Prostate gland (tissue), 2 donors: ENCODE data around the gene PHLDA2. TPM values are rescaled to one million over a fixed set of nuclear protein-coding genes. Genes with fewer than 3 reads are reported as not detected.

Experiments used
- DNase-seq: peaks from one replicate; pipeline ENCODE4 v3.0.0-alpha.2; 2019; ENCODE audit warnings: low spot score
- H3K27ac ChIP-seq, 2 donors: fragments of 200-600 bp; sonication (generic); 2 replicates each; pipeline ENCODE4 v1.5.1; 2017 to 2019
- H3K27me3 ChIP-seq: fragments of 200-600 bp; sonication (generic); replicated peaks from 2 replicates; pipeline ENCODE4 v1.5.1; 2019; ENCODE audit not compliant: insufficient read depth
- H3K36me3 ChIP-seq, 2 donors: fragments of 200-600 bp; sonication (generic); 1 replicate in 1 of 2; 2 replicates in 1 of 2; pipeline versions ENCODE4 v1.5.1 to v1.8.1; 2017 to 2019
- H3K4me1 ChIP-seq: fragments of 200-600 bp; sonication (generic); replicated peaks from 2 replicates; pipeline ENCODE4 v1.5.1; 2019
- H3K4me3 ChIP-seq, 2 donors: fragments of 200-600 bp; sonication (generic); 2 replicates each; pipeline ENCODE4 v1.5.1; 2017 to 2019
- H3K9me3 ChIP-seq: fragments of 200-600 bp; sonication (generic); 2 replicates; pipeline ENCODE4 v1.5.1; 2017
- POLR2A ChIP-seq: fragments of 450-650 bp; IDR thresholded peaks from one replicate; pipeline ENCODE4 v1.6.1; 2016; ENCODE audit warnings: antibody characterized with exemption, mild to moderate bottlenecking
- POLR2AphosphoS5 ChIP-seq: sonication (generic); formaldehyde crosslinking; IDR thresholded peaks from one replicate; pipeline ENCODE4 v1.6.1; 2017; ENCODE audit warnings: antibody characterized with exemption
- WGBS: methylation state at CpG from one replicate; pipeline ENCODE4 v1.1.5; 2018; 5-methylcytosine and 5-hydroxymethylcytosine counted together
- intact Hi-C: fragments of 100-400 bp; cut with DNase I; formaldehyde crosslinking; loops from one replicate; pipeline ENCODE4 v1.14.2; 2022
- total RNA-seq, 2 donors: library from RNA; depleted of rRNA; stranded (reverse); fragments of >200 nt; gene quantifications; one replicate each; pipeline ENCODE4 v1.1.0, GENCODE V29; 2016
- TF ChIP-seq, protein P1 (sequence below), 4 experiments: fragments of 200-600 bp in 2 of 4; fragments of 450-650 bp in 2 of 4; sonication (generic) in 2 of 4; IDR thresholded peaks; 1 replicate in 3 of 4; 2 replicates in 1 of 4; pipeline ENCODE4 v1.5.1; 2016 to 2019; ENCODE audit warnings: antibody characterized with exemption in 4 of 4, mild to moderate bottlenecking in 2 of 4, moderate library complexity in 2 of 4

The PHLDA2 gene
- total RNA-seq, 2 donors from 2014 or later = 12.4 to 20.4 TPM

GRCh38 chr11:2952290-2952689 is 23.1 kb upstream of the PHLDA2 start:
- WGBS = 69% methylated on average over 6 of the region's 6 CpGs
- Histone ChIP-seq H3K9me3 (no peaks in the 10 kb centered on the region), H3K36me3 (peaks cover 0 to 13% of the 10 kb centered on the region in 2 donors), H3K4me3 (no peak overlapping the region), H3K4me1 (no peaks in the 10 kb centered on the region), H3K27me3 (no peaks in the 10 kb centered on the region), H3K27ac (no peak overlapping the region)
- DNase-seq = no peak
- intact Hi-C loops = no loop called here
- TF ChIP-seq POLR2A = no peak
- TF ChIP-seq POLR2AphosphoS5 = no peak
- TF ChIP-seq, protein P1, sequence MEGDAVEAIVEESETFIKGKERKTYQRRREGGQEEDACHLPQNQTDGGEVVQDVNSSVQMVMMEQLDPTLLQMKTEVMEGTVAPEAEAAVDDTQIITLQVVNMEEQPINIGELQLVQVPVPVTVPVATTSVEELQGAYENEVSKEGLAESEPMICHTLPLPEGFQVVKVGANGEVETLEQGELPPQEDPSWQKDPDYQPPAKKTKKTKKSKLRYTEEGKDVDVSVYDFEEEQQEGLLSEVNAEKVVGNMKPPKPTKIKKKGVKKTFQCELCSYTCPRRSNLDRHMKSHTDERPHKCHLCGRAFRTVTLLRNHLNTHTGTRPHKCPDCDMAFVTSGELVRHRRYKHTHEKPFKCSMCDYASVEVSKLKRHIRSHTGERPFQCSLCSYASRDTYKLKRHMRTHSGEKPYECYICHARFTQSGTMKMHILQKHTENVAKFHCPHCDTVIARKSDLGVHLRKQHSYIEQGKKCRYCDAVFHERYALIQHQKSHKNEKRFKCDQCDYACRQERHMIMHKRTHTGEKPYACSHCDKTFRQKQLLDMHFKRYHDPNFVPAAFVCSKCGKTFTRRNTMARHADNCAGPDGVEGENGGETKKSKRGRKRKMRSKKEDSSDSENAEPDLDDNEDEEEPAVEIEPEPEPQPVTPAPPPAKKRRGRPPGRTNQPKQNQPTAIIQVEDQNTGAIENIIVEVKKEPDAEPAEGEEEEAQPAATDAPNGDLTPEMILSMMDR (IDR thresholded peaks at IDR 0.05) = no peak

DNA sequence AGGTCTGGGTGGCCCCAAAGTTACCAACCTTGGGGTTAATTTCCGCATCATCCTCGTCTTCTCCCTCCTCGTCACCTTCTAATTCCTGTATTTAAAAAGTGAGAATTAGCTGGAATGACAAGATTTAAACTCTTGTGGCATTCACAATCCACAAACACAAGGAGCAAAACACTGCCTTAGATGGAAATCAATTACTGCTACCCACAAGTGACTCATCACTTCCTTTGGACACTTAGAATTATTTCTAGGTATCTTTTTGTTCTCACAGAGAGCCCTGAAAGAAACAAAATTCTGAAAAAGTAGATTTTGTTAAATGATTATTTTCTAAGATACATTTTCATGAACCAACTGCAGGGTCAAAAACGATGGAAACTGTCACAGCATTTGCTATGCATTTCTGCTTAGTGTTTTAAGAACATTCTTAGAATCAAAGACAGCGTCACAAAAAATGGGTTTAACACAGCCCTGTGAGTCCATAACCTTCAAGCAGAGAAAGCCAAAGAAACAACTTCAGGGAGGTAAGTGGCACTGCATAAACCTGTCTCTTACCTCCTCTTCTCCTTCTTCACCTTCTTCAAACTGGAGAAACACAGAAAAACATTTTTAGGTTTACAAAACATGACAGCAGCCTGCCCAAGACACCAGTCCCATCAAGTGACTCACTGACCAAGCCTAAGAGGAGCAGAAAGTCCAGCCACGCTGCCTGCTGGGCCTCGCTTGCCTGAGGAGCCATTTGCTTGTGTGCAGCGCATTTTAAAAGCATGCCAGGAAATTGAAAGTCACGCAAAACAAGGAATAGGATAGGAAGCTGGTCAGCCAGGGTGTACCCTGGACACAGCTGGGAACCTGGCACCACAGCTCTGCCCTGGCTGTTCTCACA is 22.3 kb upstream of the PHLDA2 start:
- Histone ChIP-seq H3K4me3 (no peak overlapping the region), H3K27ac (peak overlapping the region; percentile 0 to 15), H3K27me3 (no peaks in the 10 kb centered on the region), H3K9me3 (no peaks in the 10 kb centered on the region), H3K36me3 (peaks cover 0 to 13% of the 10 kb centered on the region in 2 donors), H3K4me1 (no peaks in the 10 kb centered on the region)
- intact Hi-C loops = no loop called here
- TF ChIP-seq, protein P1 (IDR thresholded peaks at IDR 0.05) = no peak
- TF ChIP-seq POLR2AphosphoS5 (no peak), POLR2A (no peak)
- WGBS = 76% methylated on average over 9 of the region's 9 CpGs
- DNase-seq = no peak

- no peak for DNase-seq
- 60% methylated on average over 1 of the region's 1 CpG for WGBS
- H3K9me3 ChIP-seq = no peaks in the 10 kb centered on the region
- H3K27me3 ChIP-seq = no peaks in the 10 kb centered on the region
- intact Hi-C loops = no loop called here
- TF ChIP-seq, protein P1 (IDR thresholded peaks at IDR 0.05) = no peak
- TF ChIP-seq POLR2AphosphoS5 (no peak), POLR2A (no peak)
- H3K27ac ChIP-seq = no peak overlapping the region
- H3K4me3 ChIP-seq = no peak overlapping the region
- H3K4me1 ChIP-seq = peaks cover 1% of the 10 kb centered on the region
- peaks cover 0 to 13% of the 10 kb centered on the region in 2 donors for H3K36me3 ChIP-seq
Observed at GRCh38 chr11:2950825-2951224, 21.6 kb upstream of the PHLDA2 start.

DNA sequence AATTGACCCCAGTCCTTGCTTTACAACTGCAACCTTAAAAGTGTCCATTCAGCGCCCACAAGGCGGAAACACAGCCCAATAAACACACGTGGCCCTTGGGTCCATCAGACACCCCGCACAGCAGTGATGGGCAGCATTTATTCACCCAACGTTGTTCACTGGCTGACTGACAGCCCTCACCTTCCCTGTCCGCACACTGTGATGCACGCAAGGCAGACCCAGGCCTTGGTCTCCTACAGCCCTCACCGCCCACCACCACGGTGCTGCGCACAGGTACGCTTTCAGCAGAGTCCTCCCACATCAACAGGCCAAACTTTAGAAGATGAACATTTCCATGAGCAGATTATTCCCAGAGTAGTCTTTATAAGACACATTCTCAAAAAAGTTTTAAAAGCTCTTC is 20.7 kb upstream of the PHLDA2 start:
- TF ChIP-seq, protein P1 (IDR thresholded peaks at IDR 0.05) = no peak
- DNase-seq = no peak
- Histone ChIP-seq H3K36me3 (peaks cover 0 to 13% of the 10 kb centered on the region in 2 donors), H3K27me3 (no peaks in the 10 kb centered on the region), H3K4me3 (no peak overlapping the region), H3K9me3 (no peaks in the 10 kb centered on the region), H3K27ac (no peak overlapping the region), H3K4me1 (peaks cover 4% of the 10 kb centered on the region)
- 87% methylated on average over 11 of the region's 11 CpGs for WGBS
- intact Hi-C loops = no loop called here

DNA sequence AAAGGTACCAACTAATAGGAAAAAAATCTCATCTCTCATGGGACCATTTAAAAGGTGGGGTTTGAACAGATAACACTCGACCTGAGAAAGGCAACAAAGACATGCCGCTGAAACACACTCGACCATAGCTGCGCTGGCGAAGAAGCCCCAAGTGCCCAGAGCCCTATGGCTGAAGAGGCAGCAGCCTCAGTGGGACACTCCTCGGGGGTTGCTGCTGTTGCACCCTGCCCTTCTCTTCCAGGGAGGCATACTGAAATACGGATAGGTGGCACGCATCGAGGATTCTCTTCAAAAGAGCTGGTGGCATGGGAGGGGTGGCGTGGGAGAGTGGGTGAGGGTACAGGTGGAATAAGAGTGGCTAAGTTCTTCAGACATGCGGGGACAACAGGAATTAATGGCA is 18.5 kb upstream of the PHLDA2 start:
- no peak for DNase-seq
- Histone ChIP-seq H3K27ac (no peak overlapping the region), H3K27me3 (no peaks in the 10 kb centered on the region), H3K4me1 (peaks cover 4% of the 10 kb centered on the region), H3K9me3 (no peaks in the 10 kb centered on the region), H3K36me3 (peaks cover 0 to 5% of the 10 kb centered on the region in 2 donors), H3K4me3 (no peak overlapping the region)
- TF ChIP-seq POLR2AphosphoS5 (no peak), POLR2A (no peak)
- TF ChIP-seq, protein P1 (IDR thresholded peaks at IDR 0.05) = no peak
- WGBS = 91% methylated on average over 11 of the region's 11 CpGs
- intact Hi-C loops = no loop called here
